ENCODE data around the gene TROAP.
"Not testable (repeated sequence)": the region's sequence is repeated elsewhere in the genome, so short reads cannot be mapped to it uniquely, and the experiment has no call there.

Gene TROAP

DNA sequence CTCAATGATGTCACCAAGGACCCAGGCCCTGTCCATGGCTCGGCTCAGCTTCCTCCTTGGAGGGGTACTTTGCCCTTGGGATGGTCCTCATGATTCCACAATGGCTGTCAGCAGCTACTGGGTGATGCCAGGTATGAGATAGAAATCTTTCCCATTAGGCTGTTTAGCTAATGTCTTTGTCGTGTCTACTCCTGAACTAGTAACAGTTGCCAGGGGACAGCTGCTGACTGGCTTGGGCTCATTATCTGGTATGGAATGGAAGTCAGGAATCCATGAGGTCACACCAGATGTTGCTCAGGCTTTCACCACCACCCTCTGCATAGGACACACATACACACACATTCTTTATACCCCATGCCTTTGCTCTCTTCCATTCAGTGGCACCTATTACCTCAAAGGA lies 18.9 kb upstream of the TROAP start:
- no peak overlapping the region for H3K4me3 ChIP-seq (replicated peaks in 1 of 2; ENCODE audit: low read depth in 2 of 2, low read length in 2 of 2)
- TF ChIP-seq, protein P1, sequence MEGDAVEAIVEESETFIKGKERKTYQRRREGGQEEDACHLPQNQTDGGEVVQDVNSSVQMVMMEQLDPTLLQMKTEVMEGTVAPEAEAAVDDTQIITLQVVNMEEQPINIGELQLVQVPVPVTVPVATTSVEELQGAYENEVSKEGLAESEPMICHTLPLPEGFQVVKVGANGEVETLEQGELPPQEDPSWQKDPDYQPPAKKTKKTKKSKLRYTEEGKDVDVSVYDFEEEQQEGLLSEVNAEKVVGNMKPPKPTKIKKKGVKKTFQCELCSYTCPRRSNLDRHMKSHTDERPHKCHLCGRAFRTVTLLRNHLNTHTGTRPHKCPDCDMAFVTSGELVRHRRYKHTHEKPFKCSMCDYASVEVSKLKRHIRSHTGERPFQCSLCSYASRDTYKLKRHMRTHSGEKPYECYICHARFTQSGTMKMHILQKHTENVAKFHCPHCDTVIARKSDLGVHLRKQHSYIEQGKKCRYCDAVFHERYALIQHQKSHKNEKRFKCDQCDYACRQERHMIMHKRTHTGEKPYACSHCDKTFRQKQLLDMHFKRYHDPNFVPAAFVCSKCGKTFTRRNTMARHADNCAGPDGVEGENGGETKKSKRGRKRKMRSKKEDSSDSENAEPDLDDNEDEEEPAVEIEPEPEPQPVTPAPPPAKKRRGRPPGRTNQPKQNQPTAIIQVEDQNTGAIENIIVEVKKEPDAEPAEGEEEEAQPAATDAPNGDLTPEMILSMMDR (IDR thresholded peaks at IDR 0.05; ENCODE audit: low read depth, low read length), result no peak
- peak; percentile 35 to 38 for DNase-seq (ENCODE audit: low read depth in 2 of 2)

DNA sequence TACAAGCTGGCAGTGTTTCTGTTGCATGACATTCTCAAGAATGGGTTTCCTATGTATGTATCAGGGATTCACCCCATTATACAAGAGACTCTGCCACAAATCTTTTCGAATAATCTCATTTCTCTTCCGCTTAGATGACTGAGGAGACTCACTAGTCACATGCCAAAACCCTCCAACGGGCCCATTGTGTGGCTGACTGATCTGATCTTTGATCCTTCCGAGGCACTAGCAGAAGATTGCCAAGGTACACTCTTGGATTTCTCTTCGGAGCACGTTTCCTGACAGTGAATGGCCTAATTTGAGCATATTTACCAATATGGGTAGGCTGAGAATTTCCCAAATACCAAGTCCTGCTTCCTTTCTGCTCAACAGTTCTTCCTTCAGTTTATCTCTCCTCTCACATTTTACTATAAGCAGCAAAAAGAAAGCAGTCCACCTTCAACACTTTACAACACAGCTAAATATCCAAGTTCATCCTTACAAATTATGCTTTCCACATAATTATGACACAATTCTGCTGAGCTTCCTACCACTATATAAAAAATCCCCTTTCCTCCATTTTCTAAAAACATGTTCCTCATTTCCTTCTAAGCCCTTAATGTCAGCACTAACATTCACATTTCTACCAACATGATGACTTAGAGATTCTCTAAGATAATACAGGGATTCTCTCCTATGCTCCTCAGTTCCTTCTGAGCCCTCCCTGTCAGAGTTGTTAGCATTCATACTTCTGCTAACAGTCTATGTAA lies 17.1 kb upstream of the TROAP start:
- H3K4me3 ChIP-seq (replicated peaks in 1 of 2; ENCODE audit: low read depth in 2 of 2, low read length in 2 of 2), result no peak overlapping the region
- TF ChIP-seq, protein P1 (IDR thresholded peaks at IDR 0.05; ENCODE audit: low read depth, low read length), result no peak
- no peak for DNase-seq (ENCODE audit: low read depth in 2 of 2)

DNA sequence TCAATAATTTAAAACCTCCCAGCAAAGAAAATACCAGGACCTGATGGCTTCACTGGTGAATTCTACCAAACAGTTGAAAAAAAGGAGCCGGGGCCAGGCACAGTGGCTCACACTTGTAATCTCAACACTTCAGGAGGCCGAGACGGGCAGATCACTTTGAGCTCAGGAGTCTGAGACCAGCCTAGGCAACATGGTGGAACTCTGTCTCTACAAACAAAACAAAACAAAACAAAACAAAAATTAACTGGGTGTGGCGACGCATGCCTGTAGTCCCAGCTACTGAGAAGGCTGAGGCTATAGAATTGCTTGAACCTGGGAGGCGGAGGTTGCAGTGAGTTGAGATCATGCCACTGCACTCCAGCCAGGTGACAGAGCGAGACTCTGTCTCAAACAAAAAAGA lies 13.7 kb upstream of the TROAP start:
- H3K4me3 ChIP-seq (replicated peaks in 1 of 2; ENCODE audit: low read depth in 2 of 2, low read length in 2 of 2), result no peak overlapping the region
- TF ChIP-seq, protein P1 (IDR thresholded peaks at IDR 0.05; ENCODE audit: low read depth, low read length), result no peak
- DNase-seq (ENCODE audit: low read depth in 2 of 2), result no peak

DNA sequence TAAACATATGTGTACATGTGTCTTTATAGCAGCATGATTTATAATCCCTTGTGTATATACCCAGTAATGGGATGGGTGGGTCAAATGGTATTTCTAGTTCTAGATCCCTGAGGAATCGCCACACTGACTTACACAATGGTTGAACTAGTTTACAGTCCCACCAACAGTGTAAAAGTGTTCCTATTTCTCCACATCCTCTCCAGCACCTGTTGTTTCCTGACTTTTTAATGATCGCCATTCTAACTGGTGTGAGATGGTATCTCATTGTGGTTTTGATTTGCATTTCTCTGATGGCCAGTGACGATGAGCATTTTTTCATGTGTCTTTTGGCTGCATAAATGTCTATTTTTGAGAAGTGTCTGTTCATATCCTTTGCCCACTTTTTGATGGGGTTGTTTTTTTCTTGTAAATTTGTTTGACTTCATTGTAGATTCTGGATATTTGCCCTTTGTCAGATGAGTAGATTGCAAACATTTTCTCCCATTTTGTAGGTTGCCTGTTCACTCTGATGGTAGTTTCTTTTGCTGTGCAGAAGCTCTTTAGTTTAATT lies 12.5 kb upstream of the TROAP start:
- not testable (repeated sequence) for DNase-seq (ENCODE audit: low read depth in 2 of 2); H3K4me3 ChIP-seq (replicated peaks in 1 of 2; ENCODE audit: low read depth in 2 of 2, low read length in 2 of 2)

DNA sequence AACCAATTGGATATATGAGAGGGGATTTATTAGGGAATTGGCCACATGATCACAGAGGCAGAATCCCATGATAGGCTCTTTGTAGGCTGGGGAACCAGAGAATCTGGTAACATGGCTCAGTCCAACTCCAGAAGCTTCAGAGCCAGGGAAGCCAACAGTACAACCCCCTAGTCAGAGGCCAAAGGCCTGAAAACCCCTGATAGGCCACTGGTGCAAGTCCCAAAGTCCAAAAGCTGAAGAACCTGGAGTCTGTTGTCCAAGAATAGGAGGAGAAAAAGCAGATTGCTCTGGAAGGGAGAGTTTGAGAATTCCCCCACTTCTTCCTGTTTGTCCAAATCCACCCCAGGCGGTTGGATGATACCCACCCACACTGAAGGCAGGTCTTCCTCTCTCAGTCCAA lies 8.2 kb upstream of the TROAP start:
- DNase-seq (ENCODE audit: low read depth in 2 of 2), result no peak
- no peak overlapping the region for H3K4me3 ChIP-seq (replicated peaks in 1 of 2; ENCODE audit: low read depth in 2 of 2, low read length in 2 of 2)
- TF ChIP-seq, protein P1 (IDR thresholded peaks at IDR 0.05; ENCODE audit: low read depth, low read length), result no peak

DNA sequence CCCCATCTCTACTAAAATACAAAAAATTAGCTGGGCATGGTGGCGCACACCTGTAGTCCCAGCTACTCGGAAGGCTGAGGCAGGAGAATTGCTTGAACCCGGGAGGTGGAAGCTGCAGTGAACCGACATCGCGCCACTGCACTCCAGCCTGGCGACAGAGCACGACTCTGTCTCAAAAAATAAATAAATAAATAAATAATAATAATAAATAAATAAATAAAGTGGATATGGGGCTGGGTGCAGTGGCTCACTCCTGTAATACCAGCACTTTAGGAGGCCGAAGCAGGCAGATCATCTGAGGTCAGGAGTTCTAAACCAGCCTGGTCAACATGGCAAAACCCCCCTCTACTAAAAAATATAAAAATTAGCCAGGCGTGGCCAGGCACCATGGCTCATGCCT lies 5.9 kb upstream of the TROAP start:
- not testable (repeated sequence) for DNase-seq (ENCODE audit: low read depth in 2 of 2); H3K4me3 ChIP-seq (replicated peaks in 1 of 2; ENCODE audit: low read depth in 2 of 2, low read length in 2 of 2)

DNA sequence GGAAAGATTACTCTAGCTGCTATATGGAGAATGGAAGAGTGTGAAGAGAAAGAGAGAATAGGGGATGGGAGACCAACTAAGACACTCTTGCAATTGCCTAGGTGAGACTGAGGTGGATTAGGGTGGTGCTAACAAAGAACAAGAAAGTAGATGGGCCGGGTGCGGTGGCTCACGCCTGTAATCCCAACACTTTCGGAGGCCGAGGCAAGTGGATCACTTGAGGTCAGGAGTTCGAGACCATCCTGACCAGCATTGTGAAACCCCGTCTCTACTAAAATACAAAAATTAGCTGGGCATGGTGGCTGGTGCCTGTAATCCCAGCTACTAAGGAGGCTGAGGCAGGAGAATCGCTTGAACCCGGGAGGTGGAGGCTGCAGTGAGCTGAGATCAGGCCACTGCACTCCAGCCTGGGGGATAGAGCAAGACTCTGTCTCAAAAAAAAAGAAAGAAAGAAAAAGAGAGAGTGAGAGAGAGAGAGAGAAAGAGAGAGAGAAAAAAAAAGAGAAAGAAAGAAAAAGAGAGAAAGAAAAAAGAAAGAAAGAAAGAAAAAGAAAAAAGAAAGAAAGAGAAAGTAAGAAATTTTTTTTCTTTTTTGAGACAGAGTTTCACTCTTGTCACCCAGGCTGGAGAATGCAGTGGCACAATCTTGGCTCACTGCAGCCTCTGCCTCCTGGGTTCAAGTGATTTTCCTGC lies 2.5 kb upstream of the TROAP start:
- H3K4me3 ChIP-seq (replicated peaks in 1 of 2; ENCODE audit: low read depth in 2 of 2, low read length in 2 of 2); DNase-seq (ENCODE audit: low read depth in 2 of 2): not testable (repeated sequence)

DNA sequence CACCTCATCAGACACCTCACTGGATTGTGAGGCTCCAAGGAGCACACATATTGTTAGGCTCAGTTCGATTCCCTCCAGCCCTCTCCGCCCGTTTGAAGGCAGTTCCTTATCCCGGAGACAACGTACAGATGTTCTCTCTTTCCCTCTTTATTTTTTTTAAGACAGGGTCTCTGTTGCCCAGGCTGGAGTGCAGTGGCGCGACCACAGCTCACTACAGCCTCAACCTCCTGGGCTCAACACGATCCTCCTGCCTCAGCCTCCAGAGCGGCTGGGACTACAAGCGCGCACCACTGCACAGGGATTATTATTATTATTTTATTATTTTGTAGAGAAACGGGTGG lies 718 bp upstream of the TROAP start:
- TF ChIP-seq, protein P1 (IDR thresholded peaks at IDR 0.05; ENCODE audit: low read depth, low read length), result no peak
- DNase-seq (ENCODE audit: low read depth in 2 of 2), result no peak
- H3K4me3 ChIP-seq (replicated peaks in 1 of 2; ENCODE audit: low read depth in 2 of 2, low read length in 2 of 2), result peak overlapping the region; percentile 73 to 79
